ENCODE data around the gene ANGPTL1.

DNA sequence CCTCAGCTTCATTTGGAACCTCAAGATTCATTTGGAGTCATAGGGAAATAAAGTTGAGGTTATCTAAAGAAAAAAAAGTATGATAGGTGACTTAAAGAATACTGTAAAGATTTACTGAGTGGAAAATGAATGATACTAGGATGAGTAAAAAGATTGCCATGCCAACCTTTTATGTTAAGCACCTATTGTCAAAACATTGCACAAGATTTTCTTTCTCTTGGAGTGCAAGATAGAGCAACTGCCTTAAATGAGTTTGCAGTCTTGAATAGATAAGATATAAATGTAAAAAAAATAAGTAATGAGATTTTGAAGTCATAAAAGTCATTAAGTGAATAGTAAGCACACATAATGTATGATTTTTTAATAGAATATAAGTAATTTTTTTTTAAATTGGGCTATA, 5.1 kb upstream of the ANGPTL1 start:
- TF ChIP-seq, protein P1, sequence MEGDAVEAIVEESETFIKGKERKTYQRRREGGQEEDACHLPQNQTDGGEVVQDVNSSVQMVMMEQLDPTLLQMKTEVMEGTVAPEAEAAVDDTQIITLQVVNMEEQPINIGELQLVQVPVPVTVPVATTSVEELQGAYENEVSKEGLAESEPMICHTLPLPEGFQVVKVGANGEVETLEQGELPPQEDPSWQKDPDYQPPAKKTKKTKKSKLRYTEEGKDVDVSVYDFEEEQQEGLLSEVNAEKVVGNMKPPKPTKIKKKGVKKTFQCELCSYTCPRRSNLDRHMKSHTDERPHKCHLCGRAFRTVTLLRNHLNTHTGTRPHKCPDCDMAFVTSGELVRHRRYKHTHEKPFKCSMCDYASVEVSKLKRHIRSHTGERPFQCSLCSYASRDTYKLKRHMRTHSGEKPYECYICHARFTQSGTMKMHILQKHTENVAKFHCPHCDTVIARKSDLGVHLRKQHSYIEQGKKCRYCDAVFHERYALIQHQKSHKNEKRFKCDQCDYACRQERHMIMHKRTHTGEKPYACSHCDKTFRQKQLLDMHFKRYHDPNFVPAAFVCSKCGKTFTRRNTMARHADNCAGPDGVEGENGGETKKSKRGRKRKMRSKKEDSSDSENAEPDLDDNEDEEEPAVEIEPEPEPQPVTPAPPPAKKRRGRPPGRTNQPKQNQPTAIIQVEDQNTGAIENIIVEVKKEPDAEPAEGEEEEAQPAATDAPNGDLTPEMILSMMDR (IDR thresholded peaks at IDR 0.05 in 8 of 11, conservative IDR thresholded peaks at IDR 0.05 in 3 of 11) = no peak
- TF ChIP-seq POLR2A (IDR thresholded peaks at IDR 0.05) (no peak), POLR2AphosphoS5 (IDR thresholded peaks at IDR 0.05) (no peak)
